Peyer's patch (tissue), 4 donors: Measurements from ENCODE around the gene VSIG10L2.

ENCODE experiments used
- CTCF ChIP-seq, 6 experiments: fragments of 450-650 bp in 4 of 6; fragments of 200-600 bp in 2 of 6; sonication (generic) in 1 of 6; IDR thresholded peaks; one replicate each; pipeline ENCODE4 v1.5.1; 2017 to 2019; ENCODE audit warnings: antibody characterized with exemption in 6 of 6, mild to moderate bottlenecking in 3 of 6, moderate library complexity in 1 of 6
- POLR2A ChIP-seq, 2 donors: fragments of 450-650 bp; IDR thresholded peaks; one replicate each; pipeline ENCODE4 v1.5.1; 2017; ENCODE audit warnings: antibody characterized with exemption in 2 of 2, mild to moderate bottlenecking in 2 of 2, moderate library complexity in 2 of 2

GRCh38 chr11:125968354-125968753, 22.5 kb downstream of the VSIG10L2 start:
- TF ChIP-seq CTCF (IDR thresholded peaks at IDR 0.05) (no peak), POLR2A (IDR thresholded peaks at IDR 0.05) (no peak)
